Osteocyte (in vitro differentiated cells): ENCODE measurements around the gene ADAMTS3. TPM values are rescaled to one million over a fixed set of nuclear protein-coding genes. Genes with fewer than 3 reads are reported as not detected.

Experiments
- DNase-seq: peaks from one replicate; pipeline ENCODE4 v3.0.0; 2021; ENCODE audit warnings: mixed read lengths; ENCODE audit not compliant: unreplicated experiment; ENCODE audit errors: extremely low spot score
- H3K27ac Mint-ChIP-seq: one replicate; pipeline ENCODE4 v1.8.0; 2021; ENCODE audit warnings: mild to moderate bottlenecking, mixed read lengths; ENCODE audit not compliant: unreplicated experiment
- H3K27me3 Mint-ChIP-seq: one replicate; pipeline ENCODE4 v1.8.0; 2021; ENCODE audit warnings: mixed read lengths; ENCODE audit not compliant: unreplicated experiment
- H3K36me3 Mint-ChIP-seq: one replicate; pipeline ENCODE4 v1.8.0; 2021; ENCODE audit warnings: mixed read lengths; ENCODE audit not compliant: unreplicated experiment
- H3K4me1 Mint-ChIP-seq: one replicate; pipeline ENCODE4 v1.8.0; 2021; ENCODE audit warnings: mixed read lengths; ENCODE audit not compliant: unreplicated experiment
- H3K4me3 Mint-ChIP-seq: one replicate; pipeline ENCODE4 v1.8.0; 2021; ENCODE audit warnings: mild to moderate bottlenecking, moderate library complexity, mixed read lengths; ENCODE audit not compliant: unreplicated experiment
- H3K9me3 Mint-ChIP-seq: one replicate; pipeline ENCODE4 v1.8.0; 2021; ENCODE audit warnings: mixed read lengths; ENCODE audit not compliant: unreplicated experiment
- CTCF ChIP-seq: fragments of 200-600 bp; sonication (generic); IDR thresholded peaks from 2 replicates; pipeline ENCODE4 v1.5.0; 2021; ENCODE audit warnings: antibody characterized with exemption, mild to moderate bottlenecking, moderate library complexity
- total RNA-seq: library from RNA; stranded (reverse); gene quantifications from 2 replicates; pipeline ENCODE4 v1.2.1, GENCODE V29; 2021

Gene ADAMTS3
- total RNA-seq, 1 donor from 2014 or later = 1.4 TPM

DNA sequence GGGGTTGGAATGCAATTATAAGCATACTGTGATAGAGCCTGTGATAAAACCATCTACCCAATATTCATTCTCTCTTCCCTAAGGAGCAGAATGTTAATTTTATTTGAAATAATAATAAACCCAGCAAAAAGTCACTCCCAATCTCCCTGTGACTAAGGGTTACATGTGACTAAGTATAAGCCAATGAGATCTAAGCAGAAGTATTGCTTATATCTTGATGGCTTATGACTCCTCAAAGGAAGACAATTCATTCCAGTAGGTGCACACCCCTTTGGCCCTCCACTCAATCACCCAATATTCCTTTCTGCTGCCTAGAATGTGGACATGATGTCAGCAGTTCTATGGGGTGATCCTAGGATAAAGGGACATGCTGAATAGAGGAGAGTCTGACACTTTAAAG, 224.6 kb downstream of the ADAMTS3 start:
- TF ChIP-seq CTCF = no peak
- no peak for DNase-seq

GRCh38 chr4:72341432-72341820, 227.6 kb downstream of the ADAMTS3 start:
- no peak for TF ChIP-seq CTCF
- no peaks in the 10 kb centered on the region for H3K9me3 Mint-ChIP-seq
- H3K27ac Mint-ChIP-seq = no peak overlapping the region
- no peaks in the 10 kb centered on the region for H3K27me3 Mint-ChIP-seq
- no peaks in the 10 kb centered on the region for H3K4me1 Mint-ChIP-seq
- H3K36me3 Mint-ChIP-seq = no peaks in the 10 kb centered on the region
- DNase-seq = no peak
- no peak overlapping the region for H3K4me3 Mint-ChIP-seq

More for the DNA sequence above, 224.6 kb downstream of the ADAMTS3 start:
- H3K9me3 Mint-ChIP-seq = no peaks in the 10 kb centered on the region
- no peak overlapping the region for H3K27ac Mint-ChIP-seq
- H3K4me3 Mint-ChIP-seq = no peak overlapping the region
- no peaks in the 10 kb centered on the region for H3K36me3 Mint-ChIP-seq
- H3K4me1 Mint-ChIP-seq = no peaks in the 10 kb centered on the region
- H3K27me3 Mint-ChIP-seq = no peaks in the 10 kb centered on the region

DNA sequence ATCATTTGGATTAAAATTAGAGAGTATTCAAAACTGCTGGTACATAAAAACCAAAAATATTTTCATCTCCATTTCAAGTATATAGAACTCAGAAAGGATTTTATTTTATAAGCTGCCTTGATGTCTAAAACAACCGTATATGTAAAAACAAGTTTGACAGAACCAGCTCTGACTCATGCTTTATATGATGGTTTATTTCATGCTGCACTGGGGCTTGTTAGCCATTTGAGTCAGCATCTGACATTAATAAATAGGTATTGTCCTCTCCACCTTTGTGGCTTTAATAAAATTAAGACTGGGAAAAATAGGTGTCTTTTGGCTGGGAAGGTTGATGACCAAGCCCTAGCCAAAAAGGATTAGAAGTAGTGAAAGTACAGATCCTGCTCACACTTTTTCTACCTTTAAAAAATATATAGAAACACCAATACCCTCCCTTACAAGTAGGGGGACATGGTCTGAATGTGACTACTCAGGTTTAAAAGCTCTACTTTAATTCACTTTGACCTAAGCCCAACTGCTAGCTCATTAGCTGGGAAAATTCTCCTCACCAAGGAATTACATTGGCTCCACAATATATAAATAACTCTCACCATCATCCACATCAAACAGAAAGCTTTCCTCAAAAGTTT, 228.1 kb downstream of the ADAMTS3 start:
- Mint-ChIP-seq H3K4me1 (no peaks in the 10 kb centered on the region), H3K9me3 (no peaks in the 10 kb centered on the region), H3K36me3 (no peaks in the 10 kb centered on the region), H3K27ac (no peak overlapping the region), H3K27me3 (no peaks in the 10 kb centered on the region), H3K4me3 (no peak overlapping the region)
- no peak for DNase-seq
- TF ChIP-seq CTCF = no peak

DNA sequence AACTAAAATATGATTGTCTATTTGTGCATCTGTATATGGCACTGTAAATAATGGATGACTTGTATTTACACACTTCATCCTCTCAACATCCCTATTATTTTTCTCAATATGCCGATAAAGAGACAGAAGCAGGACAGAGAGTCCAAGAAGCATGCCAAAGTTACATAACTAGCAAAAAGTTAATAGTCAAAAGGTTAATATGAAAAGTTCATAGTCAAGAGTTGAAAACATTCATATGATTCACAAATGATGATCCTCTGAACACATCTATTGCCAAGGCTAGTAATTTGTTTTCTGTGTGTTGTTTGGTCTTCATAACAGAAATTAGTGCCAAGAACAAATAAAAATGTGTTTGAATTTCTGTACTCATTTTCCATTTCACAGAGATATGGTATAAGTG, 231.0 kb downstream of the ADAMTS3 start:
- Mint-ChIP-seq H3K4me1 (no peaks in the 10 kb centered on the region), H3K9me3 (no peaks in the 10 kb centered on the region), H3K27me3 (no peaks in the 10 kb centered on the region), H3K27ac (no peak overlapping the region), H3K36me3 (no peaks in the 10 kb centered on the region), H3K4me3 (no peak overlapping the region)
- TF ChIP-seq CTCF = no peak
- no peak for DNase-seq

- Mint-ChIP-seq H3K9me3 (no peaks in the 10 kb centered on the region), H3K36me3 (no peaks in the 10 kb centered on the region), H3K27ac (no peak overlapping the region), H3K4me3 (no peak overlapping the region), H3K27me3 (no peaks in the 10 kb centered on the region), H3K4me1 (peaks cover under 1% of the 10 kb centered on the region)
- TF ChIP-seq CTCF = no peak
- no peak for DNase-seq
Observed at GRCh38 chr4:72330381-72330780, 238.6 kb downstream of the ADAMTS3 start.
